ENCODE results near the gene PRXL2C. TPM values are rescaled to one million over a fixed set of nuclear protein-coding genes. Genes with fewer than 3 reads are reported as not detected.
A peak's percentile ranks its signal among the peaks of the same experiment; 100 is the strongest.

PRXL2C gene
- polyA plus RNA-seq, 1 donor: 10.0 TPM

DNA sequence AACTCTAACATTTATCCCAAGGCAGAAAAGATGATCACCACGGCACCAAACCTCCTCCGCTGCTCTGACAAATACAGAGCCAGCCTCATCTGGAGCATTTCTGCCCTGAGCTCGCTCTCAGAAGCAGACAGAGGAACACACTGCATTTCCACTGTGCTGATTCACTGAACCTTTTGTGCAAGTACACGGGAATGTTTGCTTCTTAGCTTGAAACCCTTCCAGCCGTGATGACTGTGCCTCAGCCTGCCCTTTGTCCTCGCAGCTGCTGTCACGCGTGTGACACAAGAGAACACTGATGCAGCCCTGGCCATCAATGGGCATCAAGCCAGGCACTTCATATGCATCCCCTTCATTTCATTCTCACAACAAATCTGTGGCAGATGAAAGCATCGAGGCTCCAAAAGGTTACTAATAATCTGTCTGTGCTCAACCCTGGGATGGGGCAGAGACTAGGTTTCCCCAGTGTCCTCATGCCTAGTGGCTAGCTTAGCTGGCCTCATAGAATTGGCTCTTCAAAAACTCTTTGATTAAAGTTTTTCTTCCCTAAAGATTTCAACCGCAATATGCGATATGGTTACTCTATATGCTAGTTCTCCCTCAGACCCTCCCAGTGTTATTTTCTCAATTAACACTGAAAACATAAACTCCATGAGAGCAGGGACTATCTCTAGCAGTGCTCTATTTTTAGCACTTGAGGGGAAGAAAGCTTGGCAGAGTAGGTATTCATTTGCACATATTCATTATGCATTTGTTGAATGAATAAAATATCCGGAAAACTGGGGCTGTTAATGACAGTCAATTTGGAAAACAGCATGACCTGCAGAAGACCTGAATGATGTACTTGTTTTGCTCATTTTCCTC lies 42.8 kb downstream of the PRXL2C start:
- no peak for DNase-seq

DNA sequence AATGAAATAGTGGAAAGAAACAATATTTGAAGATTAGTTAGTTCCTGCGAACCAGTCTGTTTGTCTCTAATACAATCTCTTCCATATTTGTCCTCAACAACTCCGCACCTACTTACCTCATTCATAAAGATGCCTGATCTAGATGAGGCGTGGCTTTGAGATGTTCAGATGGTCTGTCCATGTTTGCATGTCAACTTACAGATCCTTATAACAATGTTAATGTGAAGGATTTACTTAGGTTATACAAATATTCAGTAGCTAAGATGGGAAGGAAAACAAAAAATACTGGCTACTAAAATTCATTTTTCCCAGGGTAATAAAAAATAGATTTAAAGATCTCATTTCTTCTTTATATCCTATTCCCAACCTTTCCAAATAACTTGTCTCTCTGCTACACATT lies 43.8 kb downstream of the PRXL2C start:
- DNase-seq: no peak

DNA sequence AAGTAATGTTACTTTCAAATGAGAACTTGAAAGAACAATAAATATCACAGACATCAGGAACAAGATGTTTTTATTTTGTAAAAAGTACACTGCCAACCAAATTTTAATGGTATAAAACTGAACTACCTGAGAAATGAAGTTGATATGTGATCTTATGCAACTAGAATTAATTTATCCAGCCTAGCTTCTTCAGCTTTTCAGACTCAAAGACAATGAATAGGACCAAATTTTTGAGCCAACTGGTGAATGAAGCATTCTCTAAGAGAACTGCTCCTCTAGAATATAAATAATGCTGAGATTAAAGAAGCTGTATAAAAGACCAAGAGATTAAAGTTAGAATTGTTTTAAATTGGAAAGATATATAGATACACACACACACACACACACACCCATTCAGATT lies 45.4 kb downstream of the PRXL2C start:
- no peak for DNase-seq

DNA sequence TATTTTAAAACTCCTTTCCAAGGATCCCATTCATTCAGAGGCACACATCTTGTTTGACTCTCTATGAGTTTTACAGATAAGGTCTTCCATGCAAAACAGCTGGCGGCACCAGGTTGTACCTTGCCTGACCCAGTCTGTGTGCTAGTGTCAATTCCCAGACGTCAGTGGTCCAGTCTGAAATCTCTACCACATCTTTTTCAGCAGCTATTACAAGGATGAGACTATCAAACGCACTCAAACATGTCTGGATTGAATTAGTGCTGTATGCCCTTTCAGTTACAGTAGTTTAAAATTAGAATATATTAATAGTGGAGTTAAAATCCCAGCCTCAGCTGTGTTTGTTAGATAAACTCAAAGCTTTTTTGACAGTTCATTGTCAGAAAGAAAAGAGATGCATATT lies 47.1 kb downstream of the PRXL2C start:
- no peak for DNase-seq

DNA sequence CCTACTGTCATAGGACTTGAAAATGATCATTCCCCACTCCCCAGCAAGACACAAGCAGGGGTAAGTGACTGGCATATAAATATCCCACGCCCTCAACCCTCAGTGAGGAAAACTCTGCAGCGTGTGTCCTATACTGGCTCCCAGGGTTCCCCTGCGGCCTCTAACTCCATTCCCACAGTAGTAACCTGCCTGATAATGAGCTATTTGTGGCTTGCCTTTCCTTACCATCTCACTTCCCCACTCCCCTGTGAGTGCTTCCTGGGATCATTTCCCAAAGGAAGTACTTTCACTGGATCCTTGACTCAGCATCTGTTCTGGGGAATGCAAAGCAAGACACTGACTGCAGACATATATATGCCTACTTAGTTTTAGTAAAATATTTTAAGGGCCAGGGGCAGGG lies 49.8 kb downstream of the PRXL2C start:
- DNase-seq: no peak

DNA sequence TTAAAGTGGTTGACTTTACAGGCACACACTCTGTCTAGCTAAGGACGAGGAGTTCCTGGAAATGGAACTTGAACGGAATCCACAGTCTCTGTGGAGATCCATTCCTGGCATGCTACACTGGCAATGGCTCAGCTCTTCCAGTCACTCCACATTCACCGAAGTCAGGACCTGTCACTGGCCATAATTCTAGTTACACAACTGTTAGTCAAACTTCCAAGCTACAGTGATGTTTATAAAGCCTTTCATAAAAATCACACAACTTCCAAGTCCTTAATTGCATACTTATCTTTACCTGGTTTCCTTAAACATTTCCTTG lies 51.2 kb downstream of the PRXL2C start:
- DNase-seq: peak; percentile 61

DNA sequence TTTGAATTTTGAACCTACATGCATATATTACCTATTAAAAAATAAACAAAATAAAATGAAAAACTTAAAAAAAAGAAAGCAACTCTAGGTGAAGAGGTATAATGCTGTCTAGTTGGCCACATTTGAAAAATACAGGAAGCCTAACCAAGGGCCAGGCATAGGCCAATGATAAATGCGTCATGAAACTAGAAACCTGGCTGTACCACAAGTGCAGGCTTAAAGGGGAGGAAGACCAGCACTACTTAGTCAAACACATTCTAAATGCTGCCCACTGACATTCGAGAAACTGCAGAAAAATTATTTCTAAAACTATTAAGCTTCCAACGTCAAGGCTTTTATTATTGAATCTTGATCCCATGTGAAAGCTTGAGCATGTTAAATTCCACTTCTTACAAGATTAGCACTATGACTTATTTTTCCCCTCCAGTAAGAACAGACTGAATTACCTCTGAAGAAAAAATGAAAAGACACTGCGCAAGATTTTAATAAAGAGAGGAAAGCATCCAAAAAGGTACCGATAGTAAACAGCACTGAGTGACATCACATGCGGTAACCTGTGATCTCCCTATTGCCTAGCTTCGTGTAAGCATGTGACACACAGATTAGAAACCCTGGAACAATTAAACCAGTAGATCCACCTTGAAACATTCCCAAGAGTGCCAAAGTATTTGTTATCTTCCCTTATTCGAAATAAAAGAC lies 51.7 kb downstream of the PRXL2C start:
- peak; percentile 48 for DNase-seq

DNA sequence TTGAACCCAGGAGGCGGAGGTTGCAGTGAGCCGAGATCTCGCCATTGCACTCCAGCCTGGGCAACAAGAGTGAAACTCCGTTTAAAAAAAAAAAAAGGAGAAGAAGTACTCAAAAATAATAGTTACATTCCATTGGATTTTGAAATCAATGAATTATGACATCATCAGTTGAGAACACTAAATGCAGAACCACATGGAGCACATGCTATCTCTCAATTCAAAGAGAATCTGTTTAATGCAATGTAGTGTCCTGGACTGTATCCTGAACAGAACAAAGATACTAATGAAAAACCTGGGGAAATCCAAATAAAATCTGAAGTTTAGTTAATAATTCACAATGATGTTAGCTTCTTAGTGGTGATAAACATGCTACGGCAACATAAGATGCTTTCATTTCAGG lies 55.8 kb downstream of the PRXL2C start:
- no peak for DNase-seq

DNA sequence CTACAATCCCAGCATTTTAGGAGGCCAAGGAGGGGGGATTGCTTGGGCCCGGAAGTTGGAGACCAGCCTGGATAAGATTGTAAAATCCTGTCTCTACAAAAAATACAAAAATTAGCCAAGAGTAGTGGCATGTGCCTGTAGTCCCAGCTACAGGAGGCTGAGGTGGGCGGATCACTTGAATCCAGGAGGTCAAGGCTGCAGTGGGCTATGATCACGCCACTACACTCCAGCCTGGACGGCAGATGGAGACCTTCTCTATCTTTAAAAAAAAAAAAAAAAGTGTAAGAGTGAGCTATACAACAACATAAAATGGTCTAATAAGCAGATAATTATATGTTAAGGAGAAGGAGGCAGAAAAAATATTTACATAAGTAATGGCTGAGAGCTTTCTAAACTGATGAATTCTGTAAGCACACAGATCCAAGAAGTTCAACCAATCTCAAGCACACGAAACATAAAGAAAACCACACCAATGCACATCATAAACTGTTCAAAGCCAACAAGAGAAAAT lies 58.5 kb downstream of the PRXL2C start:
- DNase-seq: no peak

Other genes starting within 250 kb of the PRXL2C start
- 6.5 TPM for gene ZNF367, start 236.9 kb downstream of the PRXL2C start, polyA plus RNA-seq (ENCODE audit: insufficient read length)
- gene HABP4, start 205.1 kb downstream of the PRXL2C start, polyA plus RNA-seq (ENCODE audit: insufficient read length): 11.3 TPM
- gene CDC14B, start 35.5 kb downstream of the PRXL2C start, polyA plus RNA-seq (ENCODE audit: insufficient read length): 14.3 TPM
- gene ZNF510, start 122.8 kb upstream of the PRXL2C start, polyA plus RNA-seq (ENCODE audit: insufficient read length): 9.6 TPM
- gene ZNF782, start 199.2 kb upstream of the PRXL2C start, polyA plus RNA-seq (ENCODE audit: insufficient read length): 4.3 TPM